Mammary microvascular endothelial cell (primary cell): Measurements from ENCODE around the gene C16orf54. TPM values are rescaled to one million over a fixed set of nuclear protein-coding genes. Genes with fewer than 3 reads are reported as not detected.

Experiments
- total RNA-seq: library from RNA; depleted of rRNA; stranded (reverse); fragments of >200 nt; gene quantifications from 2 replicates; pipeline ENCODE4 v1.2.3, GENCODE V29; 2015

C16orf54 gene, protein sequence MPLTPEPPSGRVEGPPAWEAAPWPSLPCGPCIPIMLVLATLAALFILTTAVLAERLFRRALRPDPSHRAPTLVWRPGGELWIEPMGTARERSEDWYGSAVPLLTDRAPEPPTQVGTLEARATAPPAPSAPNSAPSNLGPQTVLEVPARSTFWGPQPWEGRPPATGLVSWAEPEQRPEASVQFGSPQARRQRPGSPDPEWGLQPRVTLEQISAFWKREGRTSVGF
- total RNA-seq: not detected in 2 replicates

GRCh38 chr16:29745853-29746345 is at the start of gene C16orf54:
TSS of gene C16orf54 (minus strand) at chr16:29745990. CDS start at chr16:29744951, 1,039 bp downstream.

GRCh38 chr16:29790183-29790948 is 44.6 kb upstream of the C16orf54 start, which contains the start of gene KIF22:
TSS of gene KIF22 (plus strand) at chr16:29790751. CDS start at chr16:29790760, 9 bp downstream.

GRCh38 chr16:29777576-29778350 is 32.0 kb upstream of the C16orf54 start, which contains the start of gene ZG16:
TSS of gene ZG16 (plus strand) at chr16:29778256. CDS start at chr16:29779267, 1,011 bp downstream.

Other genes starting within 250 kb of the C16orf54 start
- 5.1 and 10.1 TPM in 2 replicates for gene NPIPB12, start 239.6 kb downstream of the C16orf54 start, total RNA-seq
- not detected in 2 replicates for gene SPN, start 82.7 kb downstream of the C16orf54 start, total RNA-seq
- gene QPRT, start 66.8 kb downstream of the C16orf54 start, total RNA-seq: not detected in 2 replicates
- not detected in 2 replicates for gene ZG16, start 32.3 kb upstream of the C16orf54 start, total RNA-seq
- gene KIF22, start 44.8 kb upstream of the C16orf54 start, total RNA-seq: 67.1 and 77.1 TPM in 2 replicates
- 138 and 171 TPM in 2 replicates for gene MAZ, start 60.5 kb upstream of the C16orf54 start, total RNA-seq
- not detected in 2 replicates for gene PRRT2, start 66.2 kb upstream of the C16orf54 start, total RNA-seq
- gene PAGR1, start 70.2 kb upstream of the C16orf54 start, total RNA-seq: 34.6 and 37.6 TPM in 2 replicates
- 320 and 330 TPM in 2 replicates for gene MVP, start 74.5 kb upstream of the C16orf54 start, total RNA-seq
- 78.5 and 87.1 TPM in 2 replicates for gene CDIPT, start 117.2 kb upstream of the C16orf54 start, total RNA-seq
- 0.27 and 0.74 TPM in 2 replicates for gene SEZ6L2, start 153.6 kb upstream of the C16orf54 start, total RNA-seq
- 0.07 and 0.34 TPM in 2 replicates for gene ASPHD1, start 154.5 kb upstream of the C16orf54 start, total RNA-seq
- 6.9 and 10.1 TPM in 2 replicates for gene KCTD13, start 180.2 kb upstream of the C16orf54 start, total RNA-seq
- 145 and 159 TPM in 2 replicates for gene TMEM219, start 216.1 kb upstream of the C16orf54 start, total RNA-seq
- gene TAOK2, start 227.9 kb upstream of the C16orf54 start, total RNA-seq: 72.7 and 73.7 TPM in 2 replicates
- 12.1 and 19.0 TPM in 2 replicates for gene HIRIP3, start 249.6 kb upstream of the C16orf54 start, total RNA-seq